ENCODE data around the gene RSPO4.

Gene RSPO4

GRCh38 chr20:942611-943010 is 59.5 kb downstream of the RSPO4 start:
- DNase-seq (ENCODE audit: low read depth, low spot score), result no peak

- no peak for DNase-seq (ENCODE audit: low read depth, low spot score)
These were observed 61.2 kb downstream of the RSPO4 start for GRCh38 chr20:940926-941325.

- no peak for DNase-seq (ENCODE audit: low read depth, low spot score)
These were observed 62.5 kb downstream of the RSPO4 start for GRCh38 chr20:939606-940005.

GRCh38 chr20:934186-934840 is 67.8 kb downstream of the RSPO4 start:
- no peak for DNase-seq (ENCODE audit: low read depth, low spot score)

- no peak for DNase-seq (ENCODE audit: low read depth, low spot score)
These were observed 69.1 kb downstream of the RSPO4 start for GRCh38 chr20:933029-933428.

- no peak for DNase-seq (ENCODE audit: low read depth, low spot score)
These were observed 70.7 kb downstream of the RSPO4 start for GRCh38 chr20:931401-931800.

- DNase-seq (ENCODE audit: low read depth, low spot score), result no peak
These were observed 75.4 kb downstream of the RSPO4 start for GRCh38 chr20:926670-927069.

- DNase-seq (ENCODE audit: low read depth, low spot score), result no peak
These were observed 76.6 kb downstream of the RSPO4 start for GRCh38 chr20:925516-925915.

- DNase-seq (ENCODE audit: low read depth, low spot score), result no peak
These were observed 77.5 kb downstream of the RSPO4 start for GRCh38 chr20:924639-925038.

- DNase-seq (ENCODE audit: low read depth, low spot score), result no peak
These were observed 79.3 kb downstream of the RSPO4 start for GRCh38 chr20:922781-923180.

- DNase-seq (ENCODE audit: low read depth, low spot score), result no peak
These were observed 81.0 kb downstream of the RSPO4 start for GRCh38 chr20:921068-921467.

GRCh38 chr20:920311-920710 is 81.8 kb downstream of the RSPO4 start:
- no peak for DNase-seq (ENCODE audit: low read depth, low spot score)

- no peak for DNase-seq (ENCODE audit: low read depth, low spot score)
These were observed 82.6 kb downstream of the RSPO4 start for GRCh38 chr20:919491-919916.

- no peak for DNase-seq (ENCODE audit: low read depth, low spot score)
These were observed 84.7 kb downstream of the RSPO4 start for GRCh38 chr20:917416-917815.

- DNase-seq (ENCODE audit: low read depth, low spot score), result no peak
These were observed 85.3 kb downstream of the RSPO4 start for GRCh38 chr20:916825-917224.

- no peak for DNase-seq (ENCODE audit: low read depth, low spot score)
These were observed 85.8 kb downstream of the RSPO4 start, which contains the start of gene ANGPT4 for GRCh38 chr20:916125-916799. TSS of gene ANGPT4 (minus strand) at chr20:916334. CDS start at chr20:916214, 120 bp downstream.

GRCh38 chr20:914727-915498 is 87.2 kb downstream of the RSPO4 start:
- no peak for DNase-seq (ENCODE audit: low read depth, low spot score)

- no peak for DNase-seq (ENCODE audit: low read depth, low spot score)
These were observed 88.7 kb downstream of the RSPO4 start for GRCh38 chr20:913306-913849.

- no peak for DNase-seq (ENCODE audit: low read depth, low spot score)
These were observed 90.1 kb downstream of the RSPO4 start for GRCh38 chr20:911882-912600.

- peak; percentile 43 for DNase-seq (ENCODE audit: low read depth, low spot score)
These were observed 91.0 kb downstream of the RSPO4 start for GRCh38 chr20:910870-911770.

Measured in astrocyte of the hippocampus (primary cell).